IPS DF 19.7 (cell line): ENCODE measurements around the gene ADGRG7.

Experiments
- DNase-seq: peaks from one replicate; pipeline ENCODE4 v3.0.0-alpha.2; 2013; ENCODE audit warnings: low read depth, low spot score

Gene ADGRG7

DNA sequence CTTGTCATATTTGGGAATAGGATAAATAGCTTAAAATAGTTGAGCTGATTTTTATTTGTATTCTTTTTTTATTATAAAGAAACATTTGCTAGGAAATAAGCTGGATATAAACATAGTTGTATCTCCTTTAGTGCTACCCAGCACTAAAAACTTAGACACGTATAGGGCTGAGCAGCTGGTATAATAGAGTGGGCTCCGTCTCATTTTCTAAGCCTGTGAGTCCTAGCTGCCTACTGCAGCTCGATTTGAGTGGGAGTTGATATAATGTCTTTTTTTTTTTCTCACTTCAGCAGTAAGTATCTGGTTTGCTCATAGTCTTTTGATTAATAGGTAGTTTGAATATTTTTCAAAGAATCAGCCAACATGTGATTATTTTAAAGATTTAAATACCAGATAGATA lies 134.1 kb downstream of the ADGRG7 start:
- no peak for DNase-seq

DNA sequence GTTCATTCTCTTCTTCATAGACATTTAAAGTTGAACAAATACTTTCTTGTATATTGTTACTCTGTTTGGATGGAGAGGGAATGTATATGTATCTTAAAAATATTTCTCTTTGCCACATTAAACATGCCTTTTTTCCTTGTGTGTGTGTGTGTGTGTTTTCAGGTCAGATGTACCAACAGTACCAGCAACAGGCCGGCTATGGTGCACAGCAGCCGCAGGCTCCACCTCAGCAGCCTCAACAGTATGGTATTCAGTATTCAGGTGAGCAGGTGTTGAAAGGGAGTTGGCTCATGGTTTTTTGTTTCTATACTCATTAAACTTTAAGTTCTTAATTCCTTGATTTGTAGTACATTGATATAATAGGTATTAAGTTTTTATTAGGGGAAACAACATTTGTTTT lies 135.3 kb downstream of the ADGRG7 start:
- no peak for DNase-seq
